ENCODE results near the gene AHCYL1. TPM values are rescaled to one million over a fixed set of nuclear protein-coding genes. Genes with fewer than 3 reads are reported as not detected.

The AHCYL1 gene
- total RNA-seq, 1 experiment from 2014 or later, result 92.0 TPM

Other genes with a start within 250 kb of the AHCYL1 start
- gene GSTM3, start 243.7 kb upstream of the AHCYL1 start, total RNA-seq (2021; ENCODE audit: unreplicated experiment), result 0.39 TPM
- gene EPS8L3, start 220.8 kb upstream of the AHCYL1 start, total RNA-seq (2021; ENCODE audit: unreplicated experiment), result 0.96 TPM
- gene CSF1, start 73.9 kb upstream of the AHCYL1 start, total RNA-seq (2021; ENCODE audit: unreplicated experiment), result 3.0 TPM
- gene STRIP1, start 49.9 kb downstream of the AHCYL1 start, total RNA-seq (2021; ENCODE audit: unreplicated experiment), result 33.5 TPM
- gene ALX3, start 85.9 kb downstream of the AHCYL1 start, total RNA-seq (2021; ENCODE audit: unreplicated experiment), result not detected
- gene UBL4B, start 127.7 kb downstream of the AHCYL1 start, total RNA-seq (2021; ENCODE audit: unreplicated experiment), result 0.57 TPM
- 10.5 TPM for gene SLC6A17, start 165.7 kb downstream of the AHCYL1 start, total RNA-seq (2021; ENCODE audit: unreplicated experiment)
- 13.0 TPM for gene KCNC4, start 225.5 kb downstream of the AHCYL1 start, total RNA-seq (2021; ENCODE audit: unreplicated experiment)